ENCODE measurements around the gene PPFIBP2. TPM values are rescaled to one million over a fixed set of nuclear protein-coding genes. Genes with fewer than 3 reads are reported as not detected.

Gene PPFIBP2
- 0.33 and 2.3 TPM in 2 replicates for total RNA-seq

DNA sequence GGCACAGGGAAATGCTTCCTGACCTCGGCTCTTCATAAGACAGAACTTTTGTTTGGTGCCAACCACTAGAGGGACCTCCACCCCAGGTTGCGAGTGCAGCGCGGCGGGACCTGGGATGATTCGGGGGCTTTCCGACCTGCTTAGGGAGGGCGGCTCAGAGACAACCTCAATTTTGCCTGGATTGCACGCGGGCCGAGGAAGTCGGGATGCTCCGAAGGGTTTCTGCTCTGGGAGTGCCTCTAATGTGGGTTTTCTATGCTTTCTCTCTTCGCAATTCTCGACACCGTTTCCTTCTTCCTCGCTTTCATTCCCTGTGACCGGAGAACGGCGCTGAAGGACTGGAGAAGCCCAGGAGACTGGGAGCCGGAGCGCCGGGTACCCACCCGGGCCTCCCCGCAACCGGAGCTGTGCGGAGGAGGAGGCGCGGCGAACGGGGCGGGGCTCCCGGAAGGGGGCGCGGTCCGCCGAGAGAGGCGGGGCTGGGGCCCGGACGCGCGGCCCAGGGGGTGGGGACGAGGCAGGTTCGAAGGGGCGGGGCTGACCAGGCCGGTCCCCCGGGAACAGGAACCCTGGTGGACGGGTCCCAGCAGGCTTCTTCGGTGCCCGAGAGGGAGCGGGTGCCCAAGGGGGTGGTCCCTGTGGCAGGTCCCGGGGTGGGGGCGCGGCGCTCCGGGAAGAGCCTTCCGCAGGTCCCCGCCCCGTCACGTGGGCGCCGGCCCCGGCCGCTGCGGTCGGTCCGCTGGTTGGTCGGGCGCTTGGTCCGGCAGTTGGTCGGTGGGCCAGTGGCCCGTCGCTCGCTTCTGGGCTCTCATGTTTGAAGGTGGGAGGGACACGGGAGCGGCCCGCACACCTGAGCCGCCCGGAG is at the start of gene PPFIBP2:
Gene PPFIBP2, plus strand, starts transcription at position 766 of the 865 bp plus-strand sequence. CDS start 35,477 bp downstream, outside the sequence.

DNA sequence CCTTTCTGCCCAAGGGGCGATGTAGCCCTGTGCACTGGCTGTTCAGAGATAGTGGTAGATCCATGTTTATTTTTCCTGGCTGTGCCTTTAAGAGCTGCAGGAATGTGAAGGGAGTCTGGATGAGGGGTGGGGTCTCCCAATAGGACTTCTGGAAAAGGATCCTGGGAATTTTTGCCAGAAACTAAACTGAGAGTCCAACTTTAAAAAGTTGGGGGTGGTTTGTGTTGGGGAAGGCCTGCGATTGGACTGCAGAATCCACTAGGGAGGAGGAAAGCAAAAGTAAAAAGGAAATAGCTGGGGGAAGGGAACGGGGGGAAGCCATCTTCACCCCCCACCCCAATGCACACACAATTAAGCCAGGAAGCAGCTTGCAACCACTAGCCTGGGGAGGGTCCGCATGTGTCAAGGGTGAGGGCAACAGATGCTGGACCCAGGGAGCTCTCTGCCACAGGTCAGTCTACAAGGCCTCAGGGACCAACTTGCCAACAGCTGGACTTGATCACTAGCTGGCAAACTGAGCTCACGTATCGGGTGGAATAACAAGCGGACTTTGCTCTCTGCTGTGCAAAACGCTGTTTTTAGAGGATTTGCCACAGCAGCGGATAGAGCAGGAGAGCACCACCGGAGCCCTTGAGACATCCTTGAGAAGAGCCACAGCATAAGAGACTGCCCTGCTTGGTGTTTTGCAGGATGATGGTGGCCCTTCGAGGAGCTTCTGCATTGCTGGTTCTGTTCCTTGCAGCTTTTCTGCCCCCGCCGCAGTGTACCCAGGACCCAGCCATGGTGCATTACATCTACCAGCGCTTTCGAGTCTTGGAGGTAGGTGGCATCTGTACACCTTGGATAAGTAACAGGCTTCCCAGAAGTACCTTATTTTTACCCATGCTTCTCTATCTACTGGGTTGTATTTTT is 28.4 kb upstream of the PPFIBP2 start, which contains the start of gene OLFML1:
Gene OLFML1, plus strand, starts transcription at position 321 of the 912 bp plus-strand sequence. Its CDS starts 370 bp downstream, at position 691.

DNA sequence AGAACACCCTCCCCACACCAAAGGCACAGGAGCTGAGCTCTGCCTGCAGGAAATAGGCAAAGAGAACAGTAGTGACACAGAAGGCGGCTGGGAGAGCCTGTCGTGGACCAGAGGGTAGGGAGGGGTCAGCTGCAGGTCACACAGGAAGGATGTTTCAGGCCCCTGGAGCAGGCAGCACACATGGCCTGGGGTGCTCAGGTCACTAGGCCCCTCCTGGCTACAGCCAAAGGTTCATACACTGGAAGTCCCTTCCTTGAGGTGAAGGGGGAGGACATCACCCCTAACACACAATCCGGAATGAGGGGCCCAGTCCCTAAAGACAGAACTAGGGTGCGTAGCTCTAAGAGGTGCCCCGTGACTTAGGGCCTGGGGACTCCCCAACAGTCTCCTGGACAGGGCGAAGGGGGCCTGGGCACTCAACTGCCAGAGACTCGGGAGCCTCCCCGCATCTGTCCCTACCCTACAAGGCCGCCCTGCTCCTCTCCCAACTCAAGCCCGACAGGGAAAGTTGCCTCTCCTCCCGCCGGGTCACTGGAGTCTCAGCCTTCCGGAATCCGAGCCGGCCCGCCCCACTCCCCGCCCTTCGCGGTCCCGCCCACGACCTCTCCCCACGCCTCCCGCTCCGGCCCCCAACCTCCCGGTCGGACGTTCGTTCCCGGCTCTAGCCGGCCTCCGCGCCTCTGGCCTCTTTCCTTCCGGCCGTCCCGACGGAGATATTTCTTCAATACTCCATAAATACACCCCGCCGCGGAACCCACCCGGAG is 159.3 kb downstream of the PPFIBP2 start, which contains the start of gene CYB5R2:
Gene CYB5R2, minus strand, starts transcription at position 541 of the 764 bp plus-strand sequence. CDS start 675 bp downstream, outside the sequence.

Other genes with a start within 250 kb of the PPFIBP2 start
- not detected in 2 replicates for gene OLFML1, start 28.5 kb upstream of the PPFIBP2 start, total RNA-seq
- 2.9 and 3.3 TPM in 2 replicates for gene CYB5R2, start 159.5 kb downstream of the PPFIBP2 start, total RNA-seq
- not detected in 2 replicates for gene OVCH2, start 192.5 kb downstream of the PPFIBP2 start, total RNA-seq

All from mammary microvascular endothelial cell (primary cell).